Brain microvascular endothelial cell (primary cell): ENCODE data around the gene SNX6.

Experiments
- DNase-seq: peaks from one replicate; pipeline ENCODE4 v3.0.0-alpha.2; 2020
- H3K27ac ChIP-seq: fragments of 250-450 bp; sonication (Bioruptor Pico); 2 replicates; pipeline ENCODE4 v1.5.1; 2020; ENCODE audit warnings: mild to moderate bottlenecking, moderate library complexity
- H3K27me3 ChIP-seq: fragments of 250-450 bp; sonication (Bioruptor Pico); replicated peaks from 2 replicates; pipeline ENCODE4 v1.5.1; 2020; ENCODE audit warnings: mild to moderate bottlenecking
- H3K36me3 ChIP-seq: fragments of 250-450 bp; sonication (Bioruptor Pico); replicated peaks from 2 replicates; pipeline ENCODE4 v1.5.1; 2020; ENCODE audit warnings: mild to moderate bottlenecking
- H3K4me3 ChIP-seq: 2 replicates; pipeline ENCODE4 v1.5.1; 2011; ENCODE audit warnings: low read depth, mild to moderate bottlenecking, control low read depth, low read length, moderate library complexity
- CTCF ChIP-seq: IDR thresholded peaks from 2 replicates; pipeline ENCODE4 v1.5.1; 2011; ENCODE audit warnings: low read depth, mild to moderate bottlenecking, moderate library complexity, low read length, control low read depth, inconsistent platforms; ENCODE audit errors: missing control alignments
- in situ Hi-C: cut with HindIII; loops from 2 replicates; pipeline ENCODE4 v1.10.0; 2017; ENCODE audit warnings: low sequenced_read_pairs, low pct_ligation_motif_present

SNX6 gene

DNA sequence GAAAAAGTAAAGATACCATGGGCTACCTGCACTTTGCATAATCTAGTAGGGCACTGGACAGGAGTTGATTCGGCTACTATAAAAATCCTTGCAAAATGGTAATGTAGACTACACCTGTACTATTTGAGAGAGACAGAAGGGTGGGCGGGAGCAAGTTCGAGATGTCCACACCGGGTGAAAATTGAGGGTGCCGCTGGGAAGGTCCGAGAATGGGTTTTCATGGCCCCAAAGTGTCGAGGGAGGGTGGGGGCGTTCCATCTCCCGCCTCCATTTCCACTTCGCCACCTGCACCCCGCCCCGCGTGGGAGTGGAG lies 648 bp downstream of the SNX6 start:
- H3K4me3 ChIP-seq = peak overlapping the region; percentile 98
- H3K27ac ChIP-seq = peak overlapping the region; percentile 82
- no peak for TF ChIP-seq CTCF
- peaks cover 10% of the 10 kb centered on the region for H3K36me3 ChIP-seq
- no peaks in the 10 kb centered on the region for H3K27me3 ChIP-seq
- in situ Hi-C loops = no loop called here
- DNase-seq = no peak

DNA sequence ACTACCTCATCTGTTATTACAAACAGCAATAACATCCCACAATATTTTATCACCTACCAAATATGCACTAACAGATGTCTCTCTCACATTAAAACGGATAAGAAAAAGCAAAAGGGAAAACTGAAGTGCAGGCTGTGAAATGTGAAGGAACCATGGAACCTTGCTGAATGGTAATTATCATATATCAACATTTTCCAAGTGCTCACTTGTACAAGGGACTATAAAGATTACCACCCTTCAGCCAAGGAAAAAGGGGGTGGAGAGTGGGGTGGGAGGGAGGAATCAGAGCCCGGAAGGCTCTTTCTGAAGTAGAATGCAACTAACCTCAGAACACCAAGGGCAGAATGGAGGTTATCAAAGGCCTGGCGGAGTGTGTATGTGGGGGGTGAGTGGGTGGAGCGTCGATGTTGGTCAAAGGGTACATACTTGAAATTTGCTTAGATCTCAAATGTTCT lies 1.2 kb downstream of the SNX6 start:
- no peak for DNase-seq
- Histone ChIP-seq H3K27me3 (no peaks in the 10 kb centered on the region), H3K27ac (no peak overlapping the region), H3K4me3 (peak overlapping the region; percentile 98), H3K36me3 (peaks cover 13% of the 10 kb centered on the region)
- in situ Hi-C loops = no loop called here
- TF ChIP-seq CTCF = no peak

DNA sequence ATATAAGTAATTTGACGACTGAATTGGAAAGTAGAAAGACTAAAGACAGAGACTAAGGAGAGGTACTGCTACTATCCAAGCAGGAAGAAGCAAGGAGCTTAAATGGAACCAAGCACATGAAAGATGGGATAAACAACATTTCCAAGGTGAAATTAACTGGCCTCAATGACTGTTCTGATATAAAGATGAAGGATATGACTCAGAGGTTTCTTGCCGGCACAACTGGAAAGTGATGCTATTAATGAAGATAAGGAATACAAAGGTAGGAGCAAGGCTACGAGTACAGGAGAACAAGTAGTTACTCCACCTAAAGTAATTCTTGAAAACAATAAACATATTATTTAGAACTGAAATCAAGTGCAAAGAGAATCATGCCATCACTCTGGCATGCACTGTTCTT lies 6.4 kb downstream of the SNX6 start:
- DNase-seq = no peak
- Histone ChIP-seq H3K27ac (no peak overlapping the region), H3K27me3 (no peaks in the 10 kb centered on the region), H3K36me3 (peaks cover 38% of the 10 kb centered on the region), H3K4me3 (no peak overlapping the region)
- no peak for TF ChIP-seq CTCF
- in situ Hi-C loops = no loop called here

DNA sequence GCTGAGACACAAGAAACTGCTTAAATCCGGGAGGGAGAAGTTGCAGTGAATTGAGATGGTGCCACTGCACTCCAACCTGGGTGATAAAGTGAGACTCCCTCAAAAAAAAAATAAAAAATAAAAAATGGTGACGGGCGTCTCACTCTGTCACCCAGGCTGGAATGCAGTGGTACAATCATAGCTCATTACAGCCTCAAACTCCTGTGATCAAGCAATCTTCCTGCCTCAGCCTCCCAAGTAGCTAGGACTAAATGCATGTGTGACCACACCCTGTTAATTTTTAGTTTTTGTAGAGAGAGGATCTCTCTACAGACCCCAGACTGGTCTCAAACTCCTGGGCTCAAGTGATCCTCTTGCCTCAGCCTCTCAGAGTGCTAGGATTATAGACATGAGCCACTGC lies 9.1 kb downstream of the SNX6 start:
- Histone ChIP-seq H3K36me3 (peaks cover 41% of the 10 kb centered on the region), H3K27ac (no peak overlapping the region), H3K27me3 (no peaks in the 10 kb centered on the region), H3K4me3 (no peak overlapping the region)
- DNase-seq = no peak
- no peak for TF ChIP-seq CTCF
- in situ Hi-C loops = no loop called here

DNA sequence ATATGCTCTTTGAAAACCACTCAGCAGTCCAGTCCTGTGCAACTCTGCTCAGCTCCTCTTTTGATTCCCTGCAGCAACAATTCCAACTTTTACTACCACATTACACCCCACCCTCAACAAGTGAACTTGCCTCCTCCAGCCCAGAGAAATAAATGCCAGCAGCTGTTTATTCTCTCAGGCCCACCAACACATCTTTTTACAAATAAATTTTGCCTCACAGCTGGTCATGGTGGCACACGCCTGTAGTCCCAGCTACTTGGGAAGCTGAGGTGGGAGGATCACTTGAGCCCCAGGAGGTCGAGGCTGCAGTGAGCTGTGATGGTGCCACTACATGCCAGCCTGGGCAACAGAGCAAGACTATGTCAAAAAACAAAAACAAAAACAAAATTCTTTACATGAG lies 9.8 kb downstream of the SNX6 start:
- in situ Hi-C loops = no loop called here
- no peaks in the 10 kb centered on the region for H3K27me3 ChIP-seq
- DNase-seq = no peak
- H3K36me3 ChIP-seq = peaks cover 38% of the 10 kb centered on the region
- no peak for TF ChIP-seq CTCF
- no peak overlapping the region for H3K4me3 ChIP-seq
- H3K27ac ChIP-seq = no peak overlapping the region

DNA sequence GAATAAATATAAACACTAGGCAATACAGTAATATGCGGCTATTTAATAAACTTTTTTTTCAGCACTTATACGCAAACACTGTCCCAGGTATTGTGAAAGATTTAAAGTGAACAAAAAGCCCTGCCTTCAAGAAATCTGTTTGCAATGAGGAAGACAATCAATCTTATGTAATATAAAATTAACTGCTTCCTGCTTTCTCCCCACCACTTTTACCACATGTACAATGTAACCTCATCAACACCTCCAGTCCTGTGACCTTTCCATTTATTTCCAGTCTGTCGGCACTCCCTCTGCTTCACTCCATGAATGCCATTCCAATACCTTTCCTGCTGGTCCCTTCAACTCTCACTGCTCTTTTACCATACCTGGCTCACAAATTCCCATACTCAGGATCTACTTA lies 10.5 kb downstream of the SNX6 start:
- Histone ChIP-seq H3K27ac (no peak overlapping the region), H3K36me3 (peaks cover 37% of the 10 kb centered on the region), H3K4me3 (no peak overlapping the region), H3K27me3 (no peaks in the 10 kb centered on the region)
- TF ChIP-seq CTCF = no peak
- no peak for DNase-seq
- in situ Hi-C loops = no loop called here
